KOPT-K1 (cell line): ENCODE results near the gene NUCKS1.

ENCODE experiments used
- H3K27ac ChIP-seq: fragments of 200-600 bp; sonication (generic); 2 replicates; pipeline ENCODE4 v1.5.1; 2016; ENCODE audit warnings: antibody characterized with exemption, mild to moderate bottlenecking, low read depth, low read length; ENCODE audit not compliant: poor library complexity, severe bottlenecking
- H3K36me3 ChIP-seq: fragments of 200-600 bp; sonication (generic); 2 replicates; pipeline ENCODE4 v1.5.1; 2017; ENCODE audit warnings: antibody characterized with exemption, mild to moderate bottlenecking, low read length, moderate library complexity; ENCODE audit not compliant: insufficient read depth
- H3K9me3 ChIP-seq: fragments of 200-600 bp; sonication (generic); 2 replicates; pipeline ENCODE4 v1.5.1; 2017; ENCODE audit warnings: antibody characterized with exemption, low read length, mild to moderate bottlenecking; ENCODE audit not compliant: insufficient read depth, poor library complexity, severe bottlenecking

Gene NUCKS1, protein sequence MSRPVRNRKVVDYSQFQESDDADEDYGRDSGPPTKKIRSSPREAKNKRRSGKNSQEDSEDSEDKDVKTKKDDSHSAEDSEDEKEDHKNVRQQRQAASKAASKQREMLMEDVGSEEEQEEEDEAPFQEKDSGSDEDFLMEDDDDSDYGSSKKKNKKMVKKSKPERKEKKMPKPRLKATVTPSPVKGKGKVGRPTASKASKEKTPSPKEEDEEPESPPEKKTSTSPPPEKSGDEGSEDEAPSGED

GRCh38 chr1:205750138-205751035, at the start of gene NUCKS1:
TSS of gene NUCKS1 (minus strand) at chr1:205750182. CDS start at chr1:205749973, 209 bp downstream.
- Histone ChIP-seq H3K36me3 (peaks cover 37% of the 10 kb centered on the region), H3K9me3 (no peaks in the 10 kb centered on the region), H3K27ac (peak within 1 kb of the TSS; percentile 88)

DNA sequence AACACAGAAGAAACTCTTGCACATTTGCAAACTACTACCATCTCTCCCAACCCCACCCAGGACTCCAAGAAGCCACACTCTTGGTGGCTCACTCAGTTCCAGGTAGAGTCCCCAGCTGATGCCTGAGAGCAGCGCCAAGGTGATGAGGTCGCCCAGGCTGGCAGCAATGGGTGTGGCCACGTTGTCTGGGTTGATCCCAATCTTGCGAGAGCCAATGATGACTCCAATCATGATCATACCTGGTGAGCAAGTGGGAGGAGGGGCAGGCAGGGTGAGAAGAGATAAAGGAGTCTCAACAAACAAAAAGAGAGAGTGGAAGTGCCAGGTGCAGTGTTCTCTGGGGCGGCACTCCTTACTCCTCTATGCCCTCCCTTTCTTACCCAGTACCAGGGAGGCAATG, 48.6 kb upstream of the NUCKS1 start:
- H3K36me3 ChIP-seq: peaks cover 70% of the 10 kb centered on the region
- H3K27ac ChIP-seq: no peak overlapping the region
- H3K9me3 ChIP-seq: no peaks in the 10 kb centered on the region

GRCh38 chr1:205797168-205797567, 47.2 kb upstream of the NUCKS1 start:
- no peaks in the 10 kb centered on the region for H3K9me3 ChIP-seq
- H3K36me3 ChIP-seq: peaks cover 84% of the 10 kb centered on the region

GRCh38 chr1:205794011-205794730, 44.2 kb upstream of the NUCKS1 start:
- Histone ChIP-seq H3K36me3 (peaks cover 95% of the 10 kb centered on the region), H3K9me3 (no peaks in the 10 kb centered on the region), H3K27ac (no peak overlapping the region)

More at GRCh38 chr1:205797168-205797567, 47.2 kb upstream of the NUCKS1 start:
- H3K27ac ChIP-seq: no peak overlapping the region

- Histone ChIP-seq H3K27ac (no peak overlapping the region), H3K36me3 (peaks cover 85% of the 10 kb centered on the region), H3K9me3 (no peaks in the 10 kb centered on the region)
Measured at GRCh38 chr1:205792961-205793673, 43.1 kb upstream of the NUCKS1 start.

DNA sequence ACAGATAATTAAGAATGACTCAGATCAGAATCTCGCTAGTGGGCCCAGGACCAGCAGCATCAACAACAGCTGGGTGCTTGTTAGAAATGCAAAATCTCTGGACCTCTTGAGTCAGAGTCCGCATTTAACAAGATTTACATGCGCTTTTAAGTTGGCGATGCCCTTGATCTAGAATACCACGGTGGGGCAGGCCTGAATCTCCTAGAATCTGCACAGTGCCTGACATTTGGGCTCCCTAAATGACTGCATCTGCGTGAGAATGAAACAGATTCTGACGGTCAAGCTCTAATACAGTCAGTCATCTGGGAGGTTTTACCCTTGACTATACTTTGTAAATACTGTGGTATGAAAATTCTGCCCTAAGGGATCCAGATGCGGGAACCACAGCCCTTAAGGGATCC, 42.5 kb upstream of the NUCKS1 start:
- no peak overlapping the region for H3K27ac ChIP-seq
- H3K36me3 ChIP-seq: peaks cover 78% of the 10 kb centered on the region
- no peaks in the 10 kb centered on the region for H3K9me3 ChIP-seq

DNA sequence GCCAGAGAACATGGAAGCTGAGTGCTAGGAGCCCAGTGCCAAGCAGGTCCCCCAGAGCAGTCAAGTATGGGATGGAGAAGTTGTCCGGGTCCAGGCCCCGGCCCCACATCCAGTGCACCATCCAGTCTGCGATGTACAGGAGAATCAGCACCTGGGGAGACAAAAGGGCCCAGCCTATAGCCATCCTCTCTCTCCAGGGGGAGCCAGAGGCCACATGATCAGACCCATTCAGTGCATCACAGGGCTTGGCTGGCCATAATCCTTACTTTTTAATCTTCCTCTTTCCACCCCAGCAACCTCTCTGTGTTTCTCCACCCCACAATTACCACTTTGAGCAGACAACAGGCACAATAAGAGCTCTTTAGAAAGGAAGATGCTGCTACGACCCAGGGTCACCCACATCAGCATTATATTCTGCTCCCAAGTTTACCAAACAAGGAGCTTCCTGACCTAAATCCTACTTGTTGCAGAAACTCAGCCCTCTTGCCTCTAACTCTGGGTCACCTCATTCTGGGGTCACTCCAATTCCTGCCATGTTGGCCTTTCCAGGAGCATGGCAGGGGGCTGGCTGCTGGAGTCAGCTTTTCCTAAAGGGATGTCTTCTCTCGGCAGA, 41.7 kb upstream of the NUCKS1 start:
- H3K36me3 ChIP-seq: peaks cover 70% of the 10 kb centered on the region
- H3K9me3 ChIP-seq: no peaks in the 10 kb centered on the region
- no peak overlapping the region for H3K27ac ChIP-seq

GRCh38 chr1:205787287-205787916, 37.4 kb upstream of the NUCKS1 start:
- Histone ChIP-seq H3K27ac (no peak overlapping the region), H3K36me3 (peaks cover 28% of the 10 kb centered on the region), H3K9me3 (no peaks in the 10 kb centered on the region)

GRCh38 chr1:205786601-205787000, 36.6 kb upstream of the NUCKS1 start:
- H3K27ac ChIP-seq: no peak overlapping the region
- H3K36me3 ChIP-seq: peaks cover 20% of the 10 kb centered on the region
- no peaks in the 10 kb centered on the region for H3K9me3 ChIP-seq

- Histone ChIP-seq H3K36me3 (peaks cover 8% of the 10 kb centered on the region; the same call in 1 of the 2 replicates), H3K27ac (no peak overlapping the region), H3K9me3 (no peaks in the 10 kb centered on the region)
Measured at GRCh38 chr1:205785446-205785845, 35.5 kb upstream of the NUCKS1 start.

DNA sequence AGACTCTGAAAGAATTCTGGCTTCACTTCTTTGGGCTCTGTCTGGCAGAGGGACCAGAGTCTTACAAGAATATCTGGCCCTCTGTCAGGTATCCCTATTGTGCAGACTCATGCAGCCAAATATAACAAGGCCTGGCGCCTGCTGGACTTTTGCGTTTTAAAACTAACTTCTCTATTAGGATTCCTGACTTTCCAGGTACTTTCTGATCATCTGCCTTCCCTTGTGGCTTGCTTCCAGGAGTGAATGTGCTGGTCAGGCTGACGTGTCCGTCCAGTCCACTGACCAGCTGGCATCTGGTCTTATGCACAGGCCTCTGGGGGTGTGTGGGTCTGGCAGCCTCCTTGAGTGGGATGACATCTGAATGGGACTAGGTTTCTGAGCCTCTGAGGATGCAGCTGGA, 33.9 kb upstream of the NUCKS1 start:
- H3K27ac ChIP-seq: no peak overlapping the region
- no peaks in the 10 kb centered on the region for H3K36me3 ChIP-seq
- no peaks in the 10 kb centered on the region for H3K9me3 ChIP-seq

DNA sequence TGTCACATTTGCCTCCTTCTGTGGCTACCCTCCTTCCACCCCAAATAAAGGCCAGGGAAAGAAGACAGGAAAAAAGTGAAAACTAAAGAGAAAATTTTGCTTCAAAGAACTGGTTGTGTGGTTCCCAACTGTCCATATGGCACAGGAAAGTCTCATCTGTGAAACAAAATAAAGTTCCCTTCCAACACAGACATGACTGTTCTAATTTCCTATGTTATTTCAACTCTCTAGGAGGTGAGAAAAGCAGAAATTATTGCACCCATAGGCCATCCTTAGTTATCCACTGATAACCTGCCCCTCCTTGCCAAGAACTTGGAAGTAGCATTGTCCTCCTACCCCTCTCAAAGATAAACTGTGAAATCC, 33.4 kb upstream of the NUCKS1 start:
- Histone ChIP-seq H3K9me3 (no peaks in the 10 kb centered on the region), H3K36me3 (no peaks in the 10 kb centered on the region), H3K27ac (no peak overlapping the region)

DNA sequence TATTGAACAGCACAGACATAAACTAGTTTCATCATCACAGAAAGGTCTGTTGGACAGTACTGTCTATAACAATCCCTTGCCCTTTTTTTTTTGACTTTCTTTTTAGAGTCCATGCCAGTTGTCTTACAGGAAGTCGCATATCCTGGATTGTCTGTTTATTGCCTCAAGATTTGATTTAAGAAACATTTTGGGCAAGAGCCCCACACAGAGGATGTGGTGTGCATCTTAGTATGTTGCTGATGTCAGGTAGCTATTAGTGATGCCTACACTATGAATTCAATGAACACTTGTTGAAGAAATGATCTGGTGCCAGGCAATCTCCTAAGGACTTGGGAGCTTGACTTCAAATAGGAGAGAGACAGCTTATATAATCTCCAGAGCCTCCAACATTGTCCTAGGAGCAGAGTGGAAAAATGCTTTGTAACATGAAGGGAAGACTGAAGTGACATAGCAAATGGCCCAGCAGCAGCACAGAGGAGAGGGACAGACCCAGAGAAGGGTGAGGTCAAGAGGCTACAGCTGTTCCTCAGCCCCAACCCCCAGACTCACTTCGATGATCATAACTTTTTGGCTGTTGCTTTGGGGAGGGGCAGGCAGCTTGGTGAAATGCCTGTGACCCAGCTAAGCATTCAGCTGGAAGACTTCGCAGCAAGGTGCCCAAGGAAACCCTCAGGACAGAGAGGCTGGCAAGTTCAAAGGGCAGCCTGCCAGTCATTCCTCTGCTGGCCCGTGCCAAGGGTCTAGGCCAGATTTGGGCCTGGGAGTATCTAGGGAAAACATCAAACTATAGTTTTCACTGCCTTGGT, 32.8 kb upstream of the NUCKS1 start:
- H3K9me3 ChIP-seq: no peaks in the 10 kb centered on the region
- no peaks in the 10 kb centered on the region for H3K36me3 ChIP-seq
- H3K27ac ChIP-seq: no peak overlapping the region
